Loucy (cell line): ENCODE measurements around the gene RNPEPL1.

ENCODE experiments used
- CTCF ChIP-seq: fragments of 200-600 bp; sonication (generic); conservative IDR thresholded peaks from 2 replicates; pipeline ENCODE4 v1.5.1; 2014; ENCODE audit warnings: mild to moderate bottlenecking, antibody characterized with exemption, low read length
- EZH2phosphoT487 ChIP-seq: fragments of 200-600 bp; IDR thresholded peaks from 2 replicates; pipeline ENCODE4 v1.6.1; 2018; ENCODE audit warnings: antibody characterized with exemption, mild to moderate bottlenecking, moderate library complexity, borderline replicate concordance

DNA sequence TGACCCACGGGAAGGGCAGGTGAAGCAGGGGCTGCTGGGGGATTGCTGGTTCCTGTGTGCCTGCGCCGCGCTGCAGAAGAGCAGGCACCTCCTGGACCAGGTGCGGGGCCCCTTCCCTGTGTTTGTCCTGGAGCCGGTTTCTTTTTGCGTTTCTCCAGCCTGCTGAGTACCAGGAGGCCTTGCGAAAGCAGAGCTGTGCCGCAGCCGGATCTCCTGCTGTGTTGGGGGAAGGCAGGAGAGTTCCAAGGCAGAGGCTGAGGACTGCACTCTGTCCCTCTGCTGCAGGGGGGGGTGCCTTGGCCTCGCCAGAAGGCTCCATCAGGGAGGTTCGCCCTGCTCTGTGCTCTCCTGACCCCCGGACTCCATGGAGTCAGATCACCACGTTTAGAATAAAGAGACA, 21.1 kb downstream of the RNPEPL1 start:
- TF ChIP-seq CTCF, result no peak
- TF ChIP-seq EZH2phosphoT487, result no peak
